GM12878 (cell line): ENCODE measurements around the gene PELI2. TPM values are rescaled to one million over a fixed set of nuclear protein-coding genes. Genes with fewer than 3 reads are reported as not detected.

Experiments used
- ATAC-seq: fragments of 200-7000 bp; cut with Tn5 transposase; 3 replicates; pipeline ENCODE4 v1.9.1; 2020; ENCODE audit warnings: mild to moderate bottlenecking, moderate library complexity
- BruUV-seq: library from RNA; stranded (reverse); fragments of 400-500 nt; replicated peaks from 2 replicates; lab custom pipeline; 2021; lab: Mats Ljungman, UMichigan
- CTCF ChIA-PET: fragments of 300-600 bp; sonication (Branson Sonifier 250); formaldehyde crosslinking; extraction: SDS; loops from one replicate; lab custom pipeline; 2021; ENCODE audit warnings: inconsistent platforms; lab: Yijun Ruan, JAX
- POLR2A ChIA-PET: fragments of 350-600 bp; formaldehyde crosslinking; extraction: SDS; loops from one replicate; lab custom pipeline; 2021; ENCODE audit warnings: inconsistent platforms; lab: Charles Lee
- RAD21 ChIA-PET: fragments of 300-600 bp; sonication (Branson Sonifier 250); formaldehyde crosslinking; loops from one replicate; lab custom pipeline; 2023; ENCODE audit warnings: antibody characterized with exemption; ENCODE audit not compliant: unreplicated experiment; lab: Charles Lee
- SMC1A ChIA-PET: fragments of 300-600 bp; sonication (Branson Sonifier 250); formaldehyde crosslinking; loops from one replicate; lab custom pipeline; 2023; ENCODE audit not compliant: unreplicated experiment, uncharacterized antibody; lab: Charles Lee
- DNase-seq: peaks from one replicate; pipeline ENCODE4 v3.0.0-alpha.2; 2011; ENCODE audit warnings: low read depth, low spot score
- FAIRE-seq: peaks from 3 replicates; lab custom pipeline; 2011; peaks lifted over from hg19 to GRCh38; lab: Jason Lieb, UNC
- H2AFZ ChIP-seq: 2 replicates; pipeline ENCODE4 v1.6.0; 2011; ENCODE audit warnings: low read depth, low read length, control low read depth; ENCODE audit not compliant: control insufficient read depth
- H3K27ac ChIP-seq: 2 replicates; pipeline ENCODE4 v1.5.1; 2011; ENCODE audit warnings: control low read depth; ENCODE audit not compliant: control insufficient read depth, insufficient read depth
- H3K27me3 ChIP-seq, 2 experiments: replicated peaks in 1 of 2; 2 replicates each; pipeline versions ENCODE4 v1.6.0 to v1.6.1; 2011; ENCODE audit warnings: low read length in 1 of 2; ENCODE audit not compliant: control insufficient read depth in 2 of 2, insufficient read depth in 2 of 2
- H3K36me3 ChIP-seq, 2 experiments: 2 replicates each; pipeline ENCODE4 v1.5.1; 2011; ENCODE audit warnings: low read length in 1 of 2; ENCODE audit not compliant: control insufficient read depth in 2 of 2, insufficient read depth in 2 of 2
- H3K4me1 ChIP-seq: 2 replicates; pipeline ENCODE4 v1.6.1; 2011; ENCODE audit warnings: mild to moderate bottlenecking, low read length, moderate library complexity, mixed read lengths; ENCODE audit not compliant: control insufficient read depth, insufficient read depth
- H3K4me2 ChIP-seq: 2 replicates; pipeline ENCODE4 v1.6.0; 2011; ENCODE audit warnings: control low read depth; ENCODE audit not compliant: control insufficient read depth, insufficient read depth
- H3K4me3 ChIP-seq: fragments of 200-600 bp; sonication (generic); 2 replicates; pipeline ENCODE4 v1.5.1; 2016
- H3K79me2 ChIP-seq: 2 replicates; pipeline ENCODE4 v1.6.0; 2011; ENCODE audit warnings: low read length; ENCODE audit not compliant: control insufficient read depth, insufficient read depth
- H3K9ac ChIP-seq: 2 replicates; pipeline ENCODE4 v1.8.0; 2011; ENCODE audit warnings: low read length, control low read depth, mixed read lengths; ENCODE audit not compliant: control insufficient read depth, insufficient read depth
- H3K9me3 ChIP-seq: replicated peaks from 3 replicates; pipeline ENCODE4 v1.5.1; 2011; ENCODE audit warnings: mild to moderate bottlenecking, low read length; ENCODE audit not compliant: control insufficient read depth, insufficient read depth
- H4K20me1 ChIP-seq: 2 replicates; pipeline ENCODE4 v1.6.0; 2011; ENCODE audit not compliant: control insufficient read depth, insufficient read depth
- KAT2A ChIP-seq: conservative IDR thresholded peaks from 2 replicates; pipeline ENCODE4 v1.6.1; 2011; ENCODE audit warnings: low read depth, low read length; ENCODE audit not compliant: control insufficient read depth
- SMAD5 ChIP-seq: IDR thresholded peaks from 2 replicates; pipeline ENCODE4 v1.6.1; 2016; ENCODE audit warnings: antibody characterized with exemption, low read depth
- TCF12 ChIP-seq: IDR thresholded peaks from 2 replicates; pipeline ENCODE4 v1.6.1; 2011; ENCODE audit warnings: low read depth, mild to moderate bottlenecking, low read length
- YY1 ChIP-seq: IDR thresholded peaks from 2 replicates; pipeline ENCODE4 v1.6.1; 2011; ENCODE audit warnings: low read depth, mild to moderate bottlenecking, low read length
- ZNF24 ChIP-seq: fragments of 450-650 bp; IDR thresholded peaks from 2 replicates; pipeline ENCODE4 v1.6.1; 2017; ENCODE audit warnings: antibody characterized with exemption, mild to moderate bottlenecking
- ZNF384 ChIP-seq: IDR thresholded peaks from 2 replicates; pipeline ENCODE4 v1.6.1; 2012; ENCODE audit warnings: low read depth, mild to moderate bottlenecking, low read length, improper control_type of control experiment, borderline replicate concordance
- WGBS: methylation state at CpG from one replicate; pipeline ENCODE4 v1.1.6; 2016; ENCODE audit warnings: low lambda C conversion rate; ENCODE audit not compliant: insufficient replicate concordance, insufficient coverage; ENCODE audit errors: missing lambda C conversion rate; 5-methylcytosine and 5-hydroxymethylcytosine counted together
- in situ Hi-C: fragments of 300-500 bp; cut with MboI; formaldehyde crosslinking; loops from 9 replicates; pipeline ENCODE4 v1.14.3; 2018; ENCODE audit warnings: mixed read lengths
- intact Hi-C: fragments of 100-400 bp; cut with micrococcal nuclease; formaldehyde crosslinking; loops from one replicate; pipeline ENCODE4 v1.14.2; 2022; ENCODE audit not compliant: unreplicated experiment
- polyA plus RNA-seq, 11 experiments: library from polyadenylated mRNA; depleted of rRNA in 4 of 11; unstranded in 6 of 11; stranded (reverse) in 5 of 11; fragments of >200 nt; fragmentation: Nextera tagmentation in 4 of 11; fragmentation: Illumina TruSeq in 1 of 11; extraction: Ambion mirVana in 4 of 11; extraction: Trizol in 1 of 11; gene quantifications; 1 replicate in 1 of 11; 2 replicates in 10 of 11; pipeline versions ENCODE4 v1.2.1 to v1.2.3, GENCODE V29; 2011 to 2016; ENCODE audit warnings: inconsistent platforms in 2 of 11, missing spikeins in 2 of 11, low read depth in 1 of 11
- total RNA-seq, 4 experiments: library from RNA; depleted of rRNA in 3 of 4; stranded (reverse); fragments of >200 nt in 3 of 4; fragmentation: Illumina TruSeq in 1 of 4; extraction: Trizol in 1 of 4; gene quantifications; 2 replicates each; pipeline versions ENCODE4 v1.2.1 to v1.2.3, GENCODE V29; 2013 to 2021
- TF ChIP-seq, protein P1 (sequence below): fragments of 450-650 bp; formaldehyde crosslinking; IDR thresholded peaks from 2 replicates; pipeline ENCODE4 v1.5.0; 2022; ENCODE audit warnings: mild to moderate bottlenecking, missing genetic modification characterization
- TF ChIP-seq, protein P2 (sequence below): fragments of 450-650 bp; IDR thresholded peaks from 2 replicates; pipeline ENCODE4 v1.6.1; 2017; ENCODE audit warnings: antibody characterized with exemption, mild to moderate bottlenecking, moderate library complexity
- TF ChIP-seq, protein P3 (sequence below): fragments of 450-650 bp; IDR thresholded peaks from 2 replicates; pipeline ENCODE4 v1.6.1; 2014; ENCODE audit warnings: mild to moderate bottlenecking

Gene PELI2
- total and polyA plus RNA-seq, 10 of the 15 experiments (the other 5 are each of a cell fraction or from before 2014, with no cell fraction given), result under 0.01 to 0.10 (median 0.01) TPM; not detected in 3

DNA sequence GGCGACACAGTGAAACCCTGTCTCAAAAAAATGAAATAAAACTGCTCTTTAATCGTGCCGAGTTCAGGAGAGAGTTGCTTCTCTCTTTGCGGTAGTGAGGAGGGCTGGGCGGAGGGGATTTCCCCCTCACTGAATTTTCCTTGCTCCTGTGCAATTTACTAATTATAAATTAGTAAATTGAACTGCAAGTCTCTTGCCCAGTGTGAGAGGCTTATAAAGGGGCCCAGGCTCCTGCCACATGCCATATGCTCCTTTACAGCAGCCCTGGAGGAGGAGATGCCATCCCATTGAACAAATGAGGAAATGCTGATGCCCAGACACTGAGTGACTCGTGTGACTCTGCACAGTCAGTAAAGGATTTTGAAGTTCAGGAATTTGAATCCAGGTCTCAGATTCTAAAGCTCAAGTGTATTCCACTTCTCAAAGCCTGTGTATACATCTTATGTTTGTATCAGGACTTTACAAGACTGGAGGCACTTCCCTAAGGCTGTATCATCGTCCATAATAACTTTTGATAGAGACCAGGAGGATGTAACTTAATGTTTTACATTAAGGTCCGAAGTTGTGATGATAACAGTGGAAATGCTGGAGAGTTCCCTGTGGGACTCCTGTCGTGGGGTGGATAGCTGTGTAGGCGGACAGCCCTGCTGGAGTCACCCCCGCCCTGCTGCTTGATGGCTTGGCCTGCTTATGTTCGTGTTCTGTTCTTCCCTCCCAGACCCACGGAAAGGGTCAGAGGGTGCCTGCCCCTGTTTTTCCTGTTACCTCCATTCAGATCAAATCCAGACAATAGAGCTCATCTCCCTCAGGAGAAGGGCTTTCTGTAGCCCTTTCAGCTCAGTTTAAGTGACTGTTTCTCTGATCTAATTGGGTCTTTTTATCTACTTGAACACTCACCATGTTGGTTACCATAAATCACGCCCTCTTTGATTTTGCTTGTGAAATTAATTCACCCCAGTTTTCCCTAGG lies 13.9 kb downstream of the PELI2 start:
- H3K4me1 ChIP-seq, result no peaks in the 10 kb centered on the region
- in situ Hi-C loops (no loop called here), intact Hi-C loops (no loop called here)
- DNase-seq (no peak), ATAC-seq (no peak), FAIRE-seq (no peak)
- H3K9ac ChIP-seq, result no peak overlapping the region
- H3K9me3 ChIP-seq, result no peaks in the 10 kb centered on the region
- H3K36me3 ChIP-seq, result no peaks in the 10 kb centered on the region
- H3K79me2 ChIP-seq, result no peaks in the 10 kb centered on the region
- CTCF ChIA-PET, result no interaction called here
- no peak overlapping the region for H3K27ac ChIP-seq
- TF ChIP-seq TCF12 (no peak), ZNF384 (no peak), SMAD5 (no peak), YY1 (no peak), ZNF24 (no peak), KAT2A (no peak)
- TF ChIP-seq, protein P1, sequence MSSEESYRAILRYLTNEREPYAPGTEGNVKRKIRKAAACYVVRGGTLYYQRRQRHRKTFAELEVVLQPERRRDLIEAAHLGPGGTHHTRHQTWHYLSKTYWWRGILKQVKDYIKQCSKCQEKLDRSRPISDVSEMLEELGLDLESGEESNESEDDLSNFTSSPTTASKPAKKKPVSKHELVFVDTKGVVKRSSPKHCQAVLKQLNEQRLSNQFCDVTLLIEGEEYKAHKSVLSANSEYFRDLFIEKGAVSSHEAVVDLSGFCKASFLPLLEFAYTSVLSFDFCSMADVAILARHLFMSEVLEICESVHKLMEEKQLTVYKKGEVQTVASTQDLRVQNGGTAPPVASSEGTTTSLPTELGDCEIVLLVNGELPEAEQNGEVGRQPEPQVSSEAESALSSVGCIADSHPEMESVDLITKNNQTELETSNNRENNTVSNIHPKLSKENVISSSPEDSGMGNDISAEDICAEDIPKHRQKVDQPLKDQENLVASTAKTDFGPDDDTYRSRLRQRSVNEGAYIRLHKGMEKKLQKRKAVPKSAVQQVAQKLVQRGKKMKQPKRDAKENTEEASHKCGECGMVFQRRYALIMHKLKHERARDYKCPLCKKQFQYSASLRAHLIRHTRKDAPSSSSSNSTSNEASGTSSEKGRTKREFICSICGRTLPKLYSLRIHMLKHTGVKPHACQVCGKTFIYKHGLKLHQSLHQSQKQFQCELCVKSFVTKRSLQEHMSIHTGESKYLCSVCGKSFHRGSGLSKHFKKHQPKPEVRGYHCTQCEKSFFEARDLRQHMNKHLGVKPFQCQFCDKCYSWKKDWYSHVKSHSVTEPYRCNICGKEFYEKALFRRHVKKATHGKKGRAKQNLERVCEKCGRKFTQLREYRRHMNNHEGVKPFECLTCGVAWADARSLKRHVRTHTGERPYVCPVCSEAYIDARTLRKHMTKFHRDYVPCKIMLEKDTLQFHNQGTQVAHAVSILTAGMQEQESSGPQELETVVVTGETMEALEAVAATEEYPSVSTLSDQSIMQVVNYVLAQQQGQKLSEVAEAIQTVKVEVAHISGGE (CRISPR knock-in tag), result no peak
- TF ChIP-seq, protein P2, sequence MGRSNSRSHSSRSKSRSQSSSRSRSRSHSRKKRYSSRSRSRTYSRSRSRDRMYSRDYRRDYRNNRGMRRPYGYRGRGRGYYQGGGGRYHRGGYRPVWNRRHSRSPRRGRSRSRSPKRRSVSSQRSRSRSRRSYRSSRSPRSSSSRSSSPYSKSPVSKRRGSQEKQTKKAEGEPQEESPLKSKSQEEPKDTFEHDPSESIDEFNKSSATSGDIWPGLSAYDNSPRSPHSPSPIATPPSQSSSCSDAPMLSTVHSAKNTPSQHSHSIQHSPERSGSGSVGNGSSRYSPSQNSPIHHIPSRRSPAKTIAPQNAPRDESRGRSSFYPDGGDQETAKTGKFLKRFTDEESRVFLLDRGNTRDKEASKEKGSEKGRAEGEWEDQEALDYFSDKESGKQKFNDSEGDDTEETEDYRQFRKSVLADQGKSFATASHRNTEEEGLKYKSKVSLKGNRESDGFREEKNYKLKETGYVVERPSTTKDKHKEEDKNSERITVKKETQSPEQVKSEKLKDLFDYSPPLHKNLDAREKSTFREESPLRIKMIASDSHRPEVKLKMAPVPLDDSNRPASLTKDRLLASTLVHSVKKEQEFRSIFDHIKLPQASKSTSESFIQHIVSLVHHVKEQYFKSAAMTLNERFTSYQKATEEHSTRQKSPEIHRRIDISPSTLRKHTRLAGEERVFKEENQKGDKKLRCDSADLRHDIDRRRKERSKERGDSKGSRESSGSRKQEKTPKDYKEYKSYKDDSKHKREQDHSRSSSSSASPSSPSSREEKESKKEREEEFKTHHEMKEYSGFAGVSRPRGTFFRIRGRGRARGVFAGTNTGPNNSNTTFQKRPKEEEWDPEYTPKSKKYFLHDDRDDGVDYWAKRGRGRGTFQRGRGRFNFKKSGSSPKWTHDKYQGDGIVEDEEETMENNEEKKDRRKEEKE, result no peak
- TF ChIP-seq, protein P3, sequence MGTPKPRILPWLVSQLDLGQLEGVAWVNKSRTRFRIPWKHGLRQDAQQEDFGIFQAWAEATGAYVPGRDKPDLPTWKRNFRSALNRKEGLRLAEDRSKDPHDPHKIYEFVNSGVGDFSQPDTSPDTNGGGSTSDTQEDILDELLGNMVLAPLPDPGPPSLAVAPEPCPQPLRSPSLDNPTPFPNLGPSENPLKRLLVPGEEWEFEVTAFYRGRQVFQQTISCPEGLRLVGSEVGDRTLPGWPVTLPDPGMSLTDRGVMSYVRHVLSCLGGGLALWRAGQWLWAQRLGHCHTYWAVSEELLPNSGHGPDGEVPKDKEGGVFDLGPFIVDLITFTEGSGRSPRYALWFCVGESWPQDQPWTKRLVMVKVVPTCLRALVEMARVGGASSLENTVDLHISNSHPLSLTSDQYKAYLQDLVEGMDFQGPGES, result no peak
- RAD21 ChIA-PET, result no interaction called here
- H3K4me3 ChIP-seq, result no peak overlapping the region
- BruUV-seq, result no TSS peak
- POLR2A ChIA-PET, result no interaction called here
- SMC1A ChIA-PET, result no interaction called here
- H3K4me2 ChIP-seq, result no peak overlapping the region
- H2AFZ ChIP-seq, result no peak overlapping the region
- 29% methylated on average over 14 of the region's 14 CpGs for WGBS
- H4K20me1 ChIP-seq, result no peaks in the 10 kb centered on the region
- no peaks in the 10 kb centered on the region; a peak in 2 of 4 replicates for H3K27me3 ChIP-seq
